ENCODE results near the gene GGA3. TPM values are rescaled to one million over a fixed set of nuclear protein-coding genes. Genes with fewer than 3 reads are reported as not detected.
"Not testable (repeated sequence)": the region's sequence is repeated elsewhere in the genome, so short reads cannot be mapped to it uniquely, and the experiment has no call there.

The GGA3 gene
- total and polyA plus RNA-seq, 5 experiments from 2014 or later = 6.2 to 107 (median 20.1) TPM

DNA sequence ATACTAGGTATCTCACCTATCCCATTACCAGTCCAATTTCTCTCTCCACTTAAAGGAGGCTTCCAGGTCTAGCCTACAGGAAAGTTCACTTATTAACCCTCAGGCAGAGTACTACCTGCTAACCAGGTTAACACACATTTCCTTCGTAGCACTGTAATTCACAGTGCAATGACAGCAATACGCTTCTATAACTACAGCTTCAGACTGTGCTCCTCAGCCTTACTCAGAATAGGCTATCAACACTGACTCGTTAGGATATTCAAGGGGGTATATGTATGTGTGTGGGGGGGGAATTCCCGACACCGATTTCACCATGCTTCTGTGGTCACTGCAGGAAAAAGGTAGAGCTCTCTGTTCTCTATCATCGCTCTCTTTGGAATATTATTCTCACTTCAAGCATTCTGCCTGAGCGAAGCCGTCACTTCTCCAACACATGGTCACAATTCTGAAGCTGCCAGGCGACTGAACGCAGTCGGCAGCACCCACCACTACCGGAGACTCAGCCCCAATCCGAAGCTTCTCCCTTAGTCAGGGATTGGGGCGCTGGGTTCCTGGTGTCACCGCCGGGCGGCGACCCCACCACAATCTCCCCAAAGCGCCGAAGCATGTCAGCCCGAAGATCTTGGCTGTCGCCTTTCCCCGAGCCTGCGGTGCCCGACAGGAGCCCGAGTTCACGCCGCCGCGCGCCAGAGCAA, 618 bp downstream of the GGA3 start:
- H3K27me3 Mint-ChIP-seq = no peaks in the 10 kb centered on the region
- DNase-seq = peak in 3 of 10 donors; percentile 34 to 39 (median 37)
- H3K36me3 Mint-ChIP-seq = peaks cover 0 to 40% (median 4%) of the 10 kb centered on the region in 3 donors
- POLR2A ChIA-PET = interaction anchor here (0.5 to 5.8 kb wide), 25 partner anchors 9 to 1467 kb away, joined by 3 to 128 read pairs (median 4); partner anchors contain the start of genes GRB2, JPT1, MIF4GD and MRPL58
- H3K9me3 Mint-ChIP-seq = no peaks in the 10 kb centered on the region
- H3K27ac Mint-ChIP-seq = peak overlapping the region; percentile 100
- peak; percentile 36 to 39 for ATAC-seq
- peaks cover 36 to 73% (median 68%) of the 10 kb centered on the region in 4 donors for H3K4me1 Mint-ChIP-seq
- H3K4me3 Mint-ChIP-seq = peak overlapping the region; percentile 91 to 99 (median 97)

GRCh38 chr17:75257228-75257627, 4.2 kb downstream of the GGA3 start:
- POLR2A ChIA-PET, DNase-seq, H3K27me3 Mint-ChIP-seq, H3K9me3 Mint-ChIP-seq, ATAC-seq, H3K36me3 Mint-ChIP-seq: not testable (repeated sequence)
- Mint-ChIP-seq H3K4me3 (peak overlapping the region in 2 of 10 donors; percentile 22 to 48), H3K27ac (peak overlapping the region in 7 of 10 donors; percentile 2 to 72 (median 44)), H3K4me1 (peaks cover 63 to 96% (median 88%) of the 10 kb centered on the region in 4 donors)

GRCh38 chr17:75255954-75256698, 5.3 kb downstream of the GGA3 start:
- H3K36me3 Mint-ChIP-seq, POLR2A ChIA-PET, H3K9me3 Mint-ChIP-seq, DNase-seq, ATAC-seq, H3K4me3 Mint-ChIP-seq, H3K27me3 Mint-ChIP-seq: not testable (repeated sequence)
- Mint-ChIP-seq H3K27ac (peak overlapping the region in 7 of 10 donors; percentile 20 to 78 (median 66)), H3K4me1 (peaks cover 64 to 96% (median 91%) of the 10 kb centered on the region in 4 donors)

GRCh38 chr17:75252039-75252816, 9.2 kb downstream of the GGA3 start:
- Mint-ChIP-seq H3K36me3 (peaks cover 0 to 12% (median 0%) of the 10 kb centered on the region in 3 donors), H3K27me3 (no peaks in the 10 kb centered on the region), H3K9me3 (no peaks in the 10 kb centered on the region), H3K4me3 (peak overlapping the region in 2 of 10 donors; percentile 20 to 25), H3K27ac (peak overlapping the region in 9 of 10 donors; percentile 22 to 87 (median 53)), H3K4me1 (peaks cover 55 to 78% (median 74%) of the 10 kb centered on the region in 4 donors)
- DNase-seq (no peak), ATAC-seq (no peak)
- POLR2A ChIA-PET = interaction anchor here (0.6 to 1.2 kb wide), 2 partner anchors 8 to 16 kb away, joined by 3 to 4 read pairs; no protein-coding TSS in a partner anchor

- peak overlapping the region; percentile 70 to 96 (median 92) for H3K27ac Mint-ChIP-seq
- DNase-seq (peak in 3 of 10 donors; percentile 22 to 40 (median 23)), ATAC-seq (peak; percentile 79 to 91)
- H3K27me3 Mint-ChIP-seq = no peaks in the 10 kb centered on the region
- H3K4me1 Mint-ChIP-seq = peaks cover 41 to 57% (median 54%) of the 10 kb centered on the region in 4 donors
- peak overlapping the region; percentile 37 to 79 (median 64) for H3K4me3 Mint-ChIP-seq
- H3K9me3 Mint-ChIP-seq = no peaks in the 10 kb centered on the region
- POLR2A ChIA-PET = interaction anchor here (1.4 to 1.9 kb wide), 2 partner anchors 10 to 21 kb away, joined by 4 to 10 read pairs; partner anchors contain the start of gene MIF4GD
- H3K36me3 Mint-ChIP-seq = peaks cover 0 to 31% (median 0%) of the 10 kb centered on the region in 3 donors
Observed at GRCh38 chr17:75250009-75250471, 11.4 kb downstream of the GGA3 start.

DNA sequence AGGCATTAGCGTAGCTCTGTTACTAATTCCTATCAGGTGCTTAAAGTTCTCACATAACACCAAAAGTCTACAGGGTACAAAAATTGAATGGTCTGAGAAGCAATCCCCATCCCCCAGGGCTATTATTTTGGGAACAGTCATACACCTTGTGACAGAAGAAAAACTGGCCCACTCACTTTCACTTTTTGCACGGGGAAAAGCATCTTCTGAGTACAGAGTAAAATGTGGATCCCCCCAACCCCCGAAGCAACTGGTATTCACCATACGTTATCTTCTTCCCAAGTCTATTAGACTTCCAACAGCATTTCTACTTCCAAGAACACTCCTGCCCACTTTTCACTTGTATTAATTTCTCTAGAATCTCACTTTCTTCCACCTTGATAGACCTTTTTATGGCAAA, 11.8 kb downstream of the GGA3 start:
- H3K27me3 Mint-ChIP-seq = no peaks in the 10 kb centered on the region
- POLR2A ChIA-PET = interaction anchor here (1.4 to 1.9 kb wide), 2 partner anchors 11 to 21 kb away, joined by 4 to 10 read pairs; partner anchors contain the start of gene MIF4GD
- H3K27ac Mint-ChIP-seq = peak overlapping the region; percentile 70 to 96 (median 92)
- DNase-seq = no peak
- peak overlapping the region in 9 of 10 donors; percentile 30 to 79 (median 63) for H3K4me3 Mint-ChIP-seq
- no peaks in the 10 kb centered on the region for H3K9me3 Mint-ChIP-seq
- H3K36me3 Mint-ChIP-seq = peaks cover 0 to 35% (median 1%) of the 10 kb centered on the region in 3 donors
- peaks cover 38 to 55% (median 51%) of the 10 kb centered on the region in 4 donors for H3K4me1 Mint-ChIP-seq
- no peak for ATAC-seq

- H3K27ac Mint-ChIP-seq = peak overlapping the region in 3 of 10 donors; percentile 53 to 58 (median 57)
- no peak for DNase-seq
- H3K27me3 Mint-ChIP-seq = no peaks in the 10 kb centered on the region
- H3K4me3 Mint-ChIP-seq = no peak overlapping the region
- H3K36me3 Mint-ChIP-seq = peaks cover 0 to 62% (median 3%) of the 10 kb centered on the region in 3 donors
- ATAC-seq = no peak
- peaks cover 18 to 41% (median 29%) of the 10 kb centered on the region in 4 donors for H3K4me1 Mint-ChIP-seq
- no peaks in the 10 kb centered on the region for H3K9me3 Mint-ChIP-seq
- POLR2A ChIA-PET = no interaction called here
Observed at GRCh38 chr17:75246404-75246803, 15.0 kb downstream of the GGA3 start.

DNA sequence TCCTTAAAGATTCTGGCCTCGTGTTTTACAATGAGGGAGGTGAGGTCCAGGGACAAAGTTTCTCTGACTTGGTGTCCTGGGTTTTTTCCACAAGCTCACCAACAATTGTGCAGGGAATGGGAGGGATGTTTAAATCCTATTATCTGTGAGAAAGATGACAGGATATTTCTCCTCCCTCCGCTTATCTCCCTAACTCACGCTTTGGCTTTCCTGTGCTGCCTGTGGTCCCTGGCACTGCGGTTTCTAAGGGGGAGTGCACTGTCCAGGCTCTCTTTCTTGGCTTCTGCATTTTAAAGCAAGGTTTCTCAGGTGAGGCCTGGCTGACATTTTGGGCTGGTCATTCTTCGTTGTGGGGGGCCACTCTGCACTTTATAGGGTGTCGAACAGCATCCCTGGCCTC, 16.4 kb downstream of the GGA3 start:
- POLR2A ChIA-PET = interaction anchor here (1.0 to 1.5 kb wide), 2 partner anchors 16 to 25 kb away, joined by 3 to 4 read pairs; partner anchors contain the start of gene MIF4GD
- H3K36me3 Mint-ChIP-seq = peaks cover 0 to 68% (median 3%) of the 10 kb centered on the region in 3 donors
- no peaks in the 10 kb centered on the region for H3K27me3 Mint-ChIP-seq
- DNase-seq = no peak
- peaks cover 11 to 29% (median 22%) of the 10 kb centered on the region in 4 donors for H3K4me1 Mint-ChIP-seq
- no peak overlapping the region for H3K4me3 Mint-ChIP-seq
- no peak for ATAC-seq
- H3K9me3 Mint-ChIP-seq = no peaks in the 10 kb centered on the region
- no peak overlapping the region for H3K27ac Mint-ChIP-seq

GRCh38 chr17:75244133-75244866, 17.1 kb downstream of the GGA3 start:
- POLR2A ChIA-PET = interaction anchor here (1.0 to 1.5 kb wide), 2 partner anchors 16 to 26 kb away, joined by 3 to 4 read pairs; partner anchors contain the start of gene MIF4GD
- H3K27ac Mint-ChIP-seq = peak overlapping the region in 8 of 10 donors; percentile 9 to 81 (median 65)
- H3K36me3 Mint-ChIP-seq = peaks cover 0 to 68% (median 3%) of the 10 kb centered on the region in 3 donors
- ATAC-seq (peak in 1 of 2 donors; percentile 16), DNase-seq (no peak)
- peaks cover 5 to 22% (median 15%) of the 10 kb centered on the region in 4 donors for H3K4me1 Mint-ChIP-seq
- no peaks in the 10 kb centered on the region for H3K9me3 Mint-ChIP-seq
- no peaks in the 10 kb centered on the region for H3K27me3 Mint-ChIP-seq
- peak overlapping the region in 2 of 10 donors; percentile 12 to 19 for H3K4me3 Mint-ChIP-seq

DNA sequence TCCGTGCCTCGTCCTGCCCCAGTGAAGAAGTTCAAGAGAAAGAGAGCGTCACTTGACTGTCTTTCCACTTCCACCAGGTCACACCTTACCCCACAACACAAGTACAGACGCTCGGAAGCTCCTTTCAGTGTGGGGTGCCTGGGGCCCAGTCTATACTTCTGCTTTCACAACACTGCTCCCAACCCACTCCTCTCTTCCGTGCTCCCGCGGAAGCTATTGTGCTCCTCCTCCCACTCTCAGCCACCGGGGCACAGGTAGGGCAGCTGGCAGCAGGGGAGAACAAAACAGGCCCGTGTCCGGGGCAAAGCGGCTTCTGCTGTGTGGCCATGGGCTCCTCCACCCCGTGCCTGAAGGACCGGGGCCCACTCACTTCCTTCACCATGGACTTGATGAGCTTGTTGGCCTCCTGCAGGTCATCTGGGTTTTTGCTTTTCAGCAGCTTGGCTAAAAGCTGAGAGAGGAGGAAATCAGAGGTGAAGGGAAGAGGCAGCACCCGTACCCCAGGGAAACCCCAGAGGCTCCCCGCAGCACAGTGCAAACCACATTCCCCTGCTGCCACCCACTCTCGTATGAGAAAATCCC, 18.9 kb downstream of the GGA3 start:
- peak overlapping the region in 3 of 10 donors; percentile 1 to 68 (median 11) for H3K4me3 Mint-ChIP-seq
- peak in 1 of 2 donors; percentile 13 for ATAC-seq
- POLR2A ChIA-PET = interaction anchor here (3.3 kb wide), 1 partner anchor 19 kb away, joined by 14 read pairs; the partner anchor contains the start of genes GGA3 and MRPS7

More for the DNA sequence above, 18.9 kb downstream of the GGA3 start:
- Mint-ChIP-seq H3K4me1 (peaks cover 8 to 27% (median 18%) of the 10 kb centered on the region in 4 donors), H3K9me3 (no peaks in the 10 kb centered on the region), H3K36me3 (peaks cover 0 to 70% (median 3%) of the 10 kb centered on the region in 3 donors), H3K27ac (peak overlapping the region in 7 of 10 donors; percentile 25 to 96 (median 35)), H3K27me3 (no peaks in the 10 kb centered on the region)
- DNase-seq = peak in 2 of 10 donors; percentile 12 to 49

All from naive thymus-derived CD8-positive, alpha-beta T cell (primary cell).